Measurements from ENCODE around the gene SLC35E2B. TPM values are rescaled to one million over a fixed set of nuclear protein-coding genes. Genes with fewer than 3 reads are reported as not detected.
"Not testable (repeated sequence)": the region's sequence is repeated elsewhere in the genome, so short reads cannot be mapped to it uniquely, and the experiment has no call there.

The SLC35E2B gene
- total RNA-seq, 1 donor from 2014 or later = 45.1 TPM

GRCh38 chr1:1732381-1732780 is 39.8 kb upstream of the SLC35E2B start:
- H3K9me3 ChIP-seq (ENCODE audit: insufficient read depth, low read depth, low read length) = no peaks in the 10 kb centered on the region
- no peaks in the 10 kb centered on the region for H3K27me3 ChIP-seq (ENCODE audit: insufficient read depth, low read length)
- peaks cover 4% of the 10 kb centered on the region for H4K20me1 ChIP-seq (ENCODE audit: insufficient read depth, low read length)
- Mint-ChIP-seq H3K9me3 (ENCODE audit: unreplicated experiment) (no peaks in the 10 kb centered on the region), H3K27ac (ENCODE audit: unreplicated experiment) (no peak overlapping the region), H3K36me3 (ENCODE audit: low read depth, unreplicated experiment) (peaks cover 5% of the 10 kb centered on the region), H3K4me1 (ENCODE audit: low read depth, unreplicated experiment) (no peaks in the 10 kb centered on the region), H3K27me3 (ENCODE audit: low read depth, unreplicated experiment) (no peaks in the 10 kb centered on the region), H3K4me3 (ENCODE audit: unreplicated experiment) (no peak overlapping the region)
- H3K4me3 ChIP-seq (ENCODE audit: insufficient read depth, low read depth, low read length) = no peak overlapping the region
- no peak overlapping the region for H3K9ac ChIP-seq (ENCODE audit: low read length)
- FAIRE-seq (no peak), DNase-seq (ENCODE audit: low read depth) (no peak)
- H3K79me2 ChIP-seq (ENCODE audit: insufficient read depth, low read length) = no peaks in the 10 kb centered on the region
- H3K27ac ChIP-seq (ENCODE audit: low read depth, low read length) = no peak overlapping the region
- H3K36me3 ChIP-seq (ENCODE audit: insufficient read depth, low read length) = peaks cover 3% of the 10 kb centered on the region
- no peak overlapping the region for H2AFZ ChIP-seq (ENCODE audit: low read depth, low read length)
- no peaks in the 10 kb centered on the region for H3K4me1 ChIP-seq (ENCODE audit: insufficient read depth, low read length)
- TF ChIP-seq, protein P1, sequence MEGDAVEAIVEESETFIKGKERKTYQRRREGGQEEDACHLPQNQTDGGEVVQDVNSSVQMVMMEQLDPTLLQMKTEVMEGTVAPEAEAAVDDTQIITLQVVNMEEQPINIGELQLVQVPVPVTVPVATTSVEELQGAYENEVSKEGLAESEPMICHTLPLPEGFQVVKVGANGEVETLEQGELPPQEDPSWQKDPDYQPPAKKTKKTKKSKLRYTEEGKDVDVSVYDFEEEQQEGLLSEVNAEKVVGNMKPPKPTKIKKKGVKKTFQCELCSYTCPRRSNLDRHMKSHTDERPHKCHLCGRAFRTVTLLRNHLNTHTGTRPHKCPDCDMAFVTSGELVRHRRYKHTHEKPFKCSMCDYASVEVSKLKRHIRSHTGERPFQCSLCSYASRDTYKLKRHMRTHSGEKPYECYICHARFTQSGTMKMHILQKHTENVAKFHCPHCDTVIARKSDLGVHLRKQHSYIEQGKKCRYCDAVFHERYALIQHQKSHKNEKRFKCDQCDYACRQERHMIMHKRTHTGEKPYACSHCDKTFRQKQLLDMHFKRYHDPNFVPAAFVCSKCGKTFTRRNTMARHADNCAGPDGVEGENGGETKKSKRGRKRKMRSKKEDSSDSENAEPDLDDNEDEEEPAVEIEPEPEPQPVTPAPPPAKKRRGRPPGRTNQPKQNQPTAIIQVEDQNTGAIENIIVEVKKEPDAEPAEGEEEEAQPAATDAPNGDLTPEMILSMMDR (IDR thresholded peaks at IDR 0.05; ENCODE audit: insufficient read depth, low read depth, low read length) = no peak
- TF ChIP-seq EZH2 (IDR thresholded peaks at IDR 0.05; ENCODE audit: insufficient read depth, low read length) = no peak
- H3K4me2 ChIP-seq (ENCODE audit: low read length) = no peak overlapping the region

DNA sequence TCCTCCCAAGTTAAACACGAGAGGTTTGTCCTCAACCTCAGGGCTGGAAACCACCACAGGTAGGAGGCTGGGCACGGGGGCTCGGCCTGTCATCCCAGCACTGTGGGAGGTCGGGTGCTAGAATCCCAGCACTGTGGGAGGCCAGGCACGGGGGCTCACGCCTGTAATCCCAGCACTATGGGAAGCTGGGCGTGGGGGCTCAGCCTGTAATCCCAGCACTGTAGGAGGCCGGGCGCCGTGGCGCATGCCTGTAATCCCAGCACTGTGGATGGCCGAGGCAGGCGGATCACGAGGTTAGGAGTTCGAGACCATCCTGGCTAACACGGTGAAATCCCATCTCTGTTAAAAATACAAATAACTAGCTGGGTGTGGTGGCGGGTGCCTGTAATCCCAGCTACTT is 38.3 kb upstream of the SLC35E2B start:
- FAIRE-seq (no peak), DNase-seq (ENCODE audit: low read depth) (no peak)
- Histone ChIP-seq H3K4me2 (ENCODE audit: low read length) (no peak overlapping the region), H3K27ac (ENCODE audit: low read depth, low read length) (no peak overlapping the region), H3K4me3 (ENCODE audit: insufficient read depth, low read depth, low read length) (no peak overlapping the region), H3K4me1 (ENCODE audit: insufficient read depth, low read length) (no peaks in the 10 kb centered on the region), H3K36me3 (ENCODE audit: insufficient read depth, low read length) (peaks cover 3% of the 10 kb centered on the region), H3K9me3 (ENCODE audit: insufficient read depth, low read depth, low read length) (no peaks in the 10 kb centered on the region), H3K79me2 (ENCODE audit: insufficient read depth, low read length) (no peaks in the 10 kb centered on the region), H4K20me1 (ENCODE audit: insufficient read depth, low read length) (peaks cover 4% of the 10 kb centered on the region), H2AFZ (ENCODE audit: low read depth, low read length) (no peak overlapping the region), H3K27me3 (ENCODE audit: insufficient read depth, low read length) (no peaks in the 10 kb centered on the region), H3K9ac (ENCODE audit: low read length) (no peak overlapping the region)
- peaks cover 5% of the 10 kb centered on the region for H3K36me3 Mint-ChIP-seq (ENCODE audit: low read depth, unreplicated experiment)
- no peaks in the 10 kb centered on the region for H3K9me3 Mint-ChIP-seq (ENCODE audit: unreplicated experiment)
- TF ChIP-seq, protein P1 (IDR thresholded peaks at IDR 0.05; ENCODE audit: insufficient read depth, low read depth, low read length) = no peak
- no peak for TF ChIP-seq EZH2 (IDR thresholded peaks at IDR 0.05; ENCODE audit: insufficient read depth, low read length)
- no peaks in the 10 kb centered on the region for H3K27me3 Mint-ChIP-seq (ENCODE audit: low read depth, unreplicated experiment)
- peaks cover 2% of the 10 kb centered on the region for H3K4me1 Mint-ChIP-seq (ENCODE audit: low read depth, unreplicated experiment)
- H3K4me3 Mint-ChIP-seq (ENCODE audit: unreplicated experiment) = no peak overlapping the region
- no peak overlapping the region for H3K27ac Mint-ChIP-seq (ENCODE audit: unreplicated experiment)

- H3K27ac Mint-ChIP-seq (ENCODE audit: unreplicated experiment); H3K4me3 Mint-ChIP-seq (ENCODE audit: unreplicated experiment); H4K20me1 ChIP-seq (ENCODE audit: insufficient read depth, low read length); H3K36me3 Mint-ChIP-seq (ENCODE audit: low read depth, unreplicated experiment); H3K27me3 ChIP-seq (ENCODE audit: insufficient read depth, low read length); H3K27me3 Mint-ChIP-seq (ENCODE audit: low read depth, unreplicated experiment); H3K79me2 ChIP-seq (ENCODE audit: insufficient read depth, low read length); H3K4me1 Mint-ChIP-seq (ENCODE audit: low read depth, unreplicated experiment); H3K4me2 ChIP-seq (ENCODE audit: low read length); H3K9me3 ChIP-seq (ENCODE audit: insufficient read depth, low read depth, low read length); FAIRE-seq; H2AFZ ChIP-seq (ENCODE audit: low read depth, low read length); H3K9ac ChIP-seq (ENCODE audit: low read length); H3K9me3 Mint-ChIP-seq (ENCODE audit: unreplicated experiment); H3K4me3 ChIP-seq (ENCODE audit: insufficient read depth, low read depth, low read length); DNase-seq (ENCODE audit: low read depth); H3K36me3 ChIP-seq (ENCODE audit: insufficient read depth, low read length); H3K27ac ChIP-seq (ENCODE audit: low read depth, low read length); H3K4me1 ChIP-seq (ENCODE audit: insufficient read depth, low read length): not testable (repeated sequence)
Measured at GRCh38 chr1:1730230-1730629, 37.6 kb upstream of the SLC35E2B start.

- not testable (repeated sequence) for H3K4me3 ChIP-seq (ENCODE audit: insufficient read depth, low read depth, low read length); H3K9me3 ChIP-seq (ENCODE audit: insufficient read depth, low read depth, low read length); DNase-seq (ENCODE audit: low read depth); H3K9ac ChIP-seq (ENCODE audit: low read length); H3K4me1 Mint-ChIP-seq (ENCODE audit: low read depth, unreplicated experiment); H3K27ac Mint-ChIP-seq (ENCODE audit: unreplicated experiment); H3K36me3 Mint-ChIP-seq (ENCODE audit: low read depth, unreplicated experiment); H3K36me3 ChIP-seq (ENCODE audit: insufficient read depth, low read length); H3K79me2 ChIP-seq (ENCODE audit: insufficient read depth, low read length); H3K27me3 ChIP-seq (ENCODE audit: insufficient read depth, low read length); H3K4me1 ChIP-seq (ENCODE audit: insufficient read depth, low read length); H3K4me3 Mint-ChIP-seq (ENCODE audit: unreplicated experiment); FAIRE-seq; H4K20me1 ChIP-seq (ENCODE audit: insufficient read depth, low read length); H3K9me3 Mint-ChIP-seq (ENCODE audit: unreplicated experiment); H3K27me3 Mint-ChIP-seq (ENCODE audit: low read depth, unreplicated experiment); H3K4me2 ChIP-seq (ENCODE audit: low read length); H3K27ac ChIP-seq (ENCODE audit: low read depth, low read length); H2AFZ ChIP-seq (ENCODE audit: low read depth, low read length)
Measured at GRCh38 chr1:1729116-1729816, 36.7 kb upstream of the SLC35E2B start.
